SJCRH30 (cell line): ENCODE results near the gene SAP30L. TPM values are rescaled to one million over a fixed set of nuclear protein-coding genes. Genes with fewer than 3 reads are reported as not detected.

Experiments
- DNase-seq, 2 experiments: peaks; one replicate each; pipeline ENCODE4 v3.0.0-alpha.2; 2015 to 2020
- H3K27ac ChIP-seq: fragments of 250-450 bp; sonication (Bioruptor Pico); 2 replicates; pipeline ENCODE4 v1.5.1; 2020; ENCODE audit warnings: mild to moderate bottlenecking, moderate library complexity
- H3K27me3 ChIP-seq: fragments of 250-450 bp; sonication (Bioruptor Pico); 2 replicates; pipeline ENCODE4 v1.5.1; 2020; ENCODE audit warnings: mild to moderate bottlenecking, moderate library complexity
- H3K36me3 ChIP-seq: fragments of 250-450 bp; sonication (Bioruptor Pico); 2 replicates; pipeline ENCODE4 v1.5.1; 2020; ENCODE audit warnings: mild to moderate bottlenecking, moderate library complexity
- H3K4me1 ChIP-seq: fragments of 250-450 bp; sonication (Bioruptor Pico); 2 replicates; pipeline ENCODE4 v1.5.1; 2020; ENCODE audit warnings: mild to moderate bottlenecking, moderate library complexity
- H3K4me3 ChIP-seq: fragments of 250-450 bp; sonication (Bioruptor Pico); 2 replicates; pipeline ENCODE4 v1.5.1; 2020; ENCODE audit warnings: mild to moderate bottlenecking, moderate library complexity
- H3K9me3 ChIP-seq: fragments of 250-450 bp; sonication (Bioruptor Pico); replicated peaks from 2 replicates; pipeline ENCODE4 v1.5.1; 2020; ENCODE audit warnings: mild to moderate bottlenecking, moderate library complexity
- total RNA-seq: library from RNA; depleted of rRNA; stranded (reverse); fragments of >200 nt; shearing (Covaris generic); gene quantifications from 2 replicates; pipeline ENCODE4 v1.2.3, GENCODE V29; 2014; rRNA removed

Gene SAP30L
- 30.4 and 34.9 TPM in 2 replicates for total RNA-seq

DNA sequence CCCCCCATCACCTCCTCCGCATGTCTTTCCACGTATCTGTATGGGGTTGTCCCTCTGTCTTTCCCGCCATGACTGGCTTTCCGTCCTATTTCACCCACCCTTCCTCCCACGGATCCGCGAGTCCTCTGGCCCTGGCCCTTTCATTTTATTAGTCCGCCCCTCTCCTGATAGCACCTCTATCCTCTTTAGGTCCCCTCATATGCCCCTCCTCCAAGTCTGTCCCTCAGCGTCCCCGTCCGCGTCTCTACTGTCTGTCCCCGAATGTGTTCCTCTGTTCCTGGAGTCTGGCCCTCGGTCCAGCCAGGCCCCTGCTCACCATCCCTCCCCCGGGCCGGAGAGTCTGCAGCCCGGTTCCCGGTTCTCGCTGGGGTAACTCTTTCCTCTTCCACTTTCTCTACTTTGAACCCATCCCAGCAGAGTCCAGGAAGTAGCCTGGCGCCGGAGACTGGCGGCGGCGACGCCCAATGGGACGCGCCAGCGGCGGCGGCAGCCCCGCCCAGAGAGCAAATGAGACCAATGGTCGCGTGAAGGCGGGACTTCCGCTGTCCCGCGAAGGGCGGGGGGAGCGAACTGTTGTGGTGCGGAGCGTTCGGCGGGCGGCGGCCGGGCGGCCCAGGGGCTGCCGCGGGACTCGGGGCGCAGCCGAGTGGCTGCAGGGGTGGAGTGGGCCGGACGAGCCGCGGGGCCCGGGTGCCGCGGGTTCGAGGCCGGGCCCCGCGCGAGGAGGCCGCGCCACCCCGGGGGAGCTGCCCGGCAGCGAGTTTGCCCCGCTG, at the start of gene SAP30L:
TSS of gene SAP30L (plus strand) at position 576 of the 773 bp plus-strand sequence. CDS start 608 bp downstream, outside the sequence.
- peak; percentile 92 to 95 for DNase-seq
- peaks cover 3% of the 10 kb centered on the region; the same call in 1 of the 2 replicates for H3K4me1 ChIP-seq
- H3K27me3 ChIP-seq: no peaks in the 10 kb centered on the region
- no peaks in the 10 kb centered on the region for H3K9me3 ChIP-seq
- peak within 1 kb of the TSS; percentile 33 for H3K27ac ChIP-seq
- H3K36me3 ChIP-seq: 0 out of 2 replicates have a peak, but pooled peaks cover 3% of the 10 kb centered on the region
- peak within 1 kb of the TSS; percentile 75 for H3K4me3 ChIP-seq

DNA sequence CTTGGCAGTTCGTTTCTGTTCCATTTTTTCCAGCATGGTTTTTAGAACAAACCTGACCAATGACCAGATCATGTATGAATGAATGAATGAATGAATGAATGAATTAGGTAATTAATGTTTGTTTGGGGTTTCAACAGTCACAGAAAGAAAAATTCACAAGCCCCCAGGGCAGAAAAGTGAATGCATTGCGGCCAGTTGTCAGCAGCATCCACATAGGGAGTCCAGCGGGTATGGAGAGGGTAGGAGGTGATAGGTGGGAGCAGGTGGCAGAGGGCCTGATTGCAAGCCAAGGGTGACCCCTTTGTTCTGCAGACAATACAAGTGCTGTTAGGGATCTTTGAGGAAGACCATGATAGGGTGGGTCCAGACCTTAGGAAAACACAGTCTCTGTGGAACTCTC, 49.7 kb upstream of the SAP30L start:
- Histone ChIP-seq H3K36me3 (no peaks in the 10 kb centered on the region), H3K27ac (no peak overlapping the region)

GRCh38 chr5:154397652-154398406, 48.0 kb upstream of the SAP30L start:
- no peaks in the 10 kb centered on the region for H3K27me3 ChIP-seq
- H3K27ac ChIP-seq: no peak overlapping the region; the same call in 1 of the 2 replicates
- no peak overlapping the region for H3K4me3 ChIP-seq
- H3K4me1 ChIP-seq: peaks cover 3% of the 10 kb centered on the region; the same call in 1 of the 2 replicates
- H3K9me3 ChIP-seq: no peaks in the 10 kb centered on the region
- DNase-seq: peak; percentile 43 to 60
- no peaks in the 10 kb centered on the region for H3K36me3 ChIP-seq

More for the DNA sequence above, 49.7 kb upstream of the SAP30L start:
- H3K9me3 ChIP-seq: no peaks in the 10 kb centered on the region
- peaks cover 3% of the 10 kb centered on the region; the same call in 1 of the 2 replicates for H3K4me1 ChIP-seq
- no peak overlapping the region for H3K4me3 ChIP-seq
- peak; percentile 75 to 80 for DNase-seq
- no peaks in the 10 kb centered on the region for H3K27me3 ChIP-seq

DNA sequence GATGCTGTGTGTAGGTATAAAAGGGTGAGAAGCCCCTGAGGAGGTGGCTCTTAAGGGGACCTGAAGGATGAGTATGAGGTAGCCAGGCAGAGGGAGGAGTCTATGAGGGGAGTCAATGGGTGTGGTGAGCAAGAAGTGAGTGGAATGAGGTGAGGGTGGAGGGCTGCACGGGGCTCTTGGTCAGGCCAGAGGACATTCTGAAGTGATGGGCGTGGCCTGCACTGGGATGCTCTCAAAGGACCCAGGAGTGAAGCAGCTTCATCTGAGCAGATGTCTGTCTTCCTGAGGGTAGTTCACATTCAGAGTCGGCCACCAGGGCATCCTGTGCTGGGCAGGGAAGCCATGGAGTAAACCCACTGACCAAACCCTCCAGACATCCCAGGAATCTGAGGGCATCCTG, 45.1 kb upstream of the SAP30L start:
- H3K36me3 ChIP-seq: no peaks in the 10 kb centered on the region; the same call in 1 of the 2 replicates
- no peaks in the 10 kb centered on the region for H3K9me3 ChIP-seq
- DNase-seq: no peak
- no peaks in the 10 kb centered on the region for H3K27me3 ChIP-seq
- no peak overlapping the region for H3K4me3 ChIP-seq
- H3K4me1 ChIP-seq: peaks cover 3% of the 10 kb centered on the region; the same call in 1 of the 2 replicates
- H3K27ac ChIP-seq: no peak overlapping the region

DNA sequence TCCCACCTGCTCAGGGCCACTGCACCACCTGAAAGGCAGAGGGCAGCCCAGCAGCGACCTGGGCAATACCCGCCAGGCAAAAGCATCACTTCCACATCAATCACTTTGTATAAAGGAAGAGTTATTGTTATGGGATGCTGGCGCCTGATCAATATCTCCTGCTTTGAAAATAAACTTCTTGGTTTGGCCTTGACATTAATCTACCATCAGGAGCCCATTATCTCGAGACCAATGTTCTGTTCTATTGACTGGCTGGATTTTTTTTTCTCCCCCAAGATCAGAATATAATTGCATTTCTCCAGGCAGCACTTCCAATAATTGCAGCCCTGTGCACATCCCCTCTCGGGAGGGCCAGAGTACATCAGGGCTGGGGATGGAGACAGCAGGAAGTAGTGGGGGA, 44.4 kb upstream of the SAP30L start:
- no peak overlapping the region for H3K27ac ChIP-seq
- H3K36me3 ChIP-seq: no peaks in the 10 kb centered on the region; the same call in 1 of the 2 replicates
- H3K9me3 ChIP-seq: no peaks in the 10 kb centered on the region
- H3K4me3 ChIP-seq: no peak overlapping the region
- H3K4me1 ChIP-seq: peaks cover 3% of the 10 kb centered on the region; the same call in 1 of the 2 replicates
- no peak for DNase-seq
- no peaks in the 10 kb centered on the region for H3K27me3 ChIP-seq

GRCh38 chr5:154401931-154402330, 43.9 kb upstream of the SAP30L start:
- no peak overlapping the region for H3K4me3 ChIP-seq
- H3K9me3 ChIP-seq: no peaks in the 10 kb centered on the region
- H3K27me3 ChIP-seq: no peaks in the 10 kb centered on the region
- no peak overlapping the region for H3K27ac ChIP-seq
- no peaks in the 10 kb centered on the region; the same call in 1 of the 2 replicates for H3K36me3 ChIP-seq
- no peak for DNase-seq
- peaks cover 3% of the 10 kb centered on the region; the same call in 1 of the 2 replicates for H3K4me1 ChIP-seq

DNA sequence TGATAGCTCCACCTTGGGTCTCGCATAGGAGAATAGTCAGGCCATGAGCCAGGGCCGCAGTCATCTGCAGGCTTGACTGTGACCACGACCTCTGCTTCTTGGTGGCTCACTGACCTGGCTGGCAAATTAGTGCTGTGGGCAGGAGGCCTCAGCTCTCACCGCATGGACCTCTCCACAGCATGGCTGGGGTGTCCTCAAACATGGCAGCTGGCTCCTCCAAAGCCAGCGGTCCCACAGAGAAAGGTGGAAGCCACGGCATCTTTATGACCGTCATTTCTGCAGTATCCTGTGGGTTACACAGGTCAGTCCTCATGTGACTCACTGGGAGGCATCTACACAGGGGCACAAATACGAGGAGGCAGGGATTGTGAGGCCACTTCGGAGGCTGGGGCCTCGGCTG, 43.2 kb upstream of the SAP30L start:
- H3K27me3 ChIP-seq: no peaks in the 10 kb centered on the region
- peaks cover 3% of the 10 kb centered on the region; the same call in 1 of the 2 replicates for H3K4me1 ChIP-seq
- no peak for DNase-seq

GRCh38 chr5:154403234-154403633, 42.6 kb upstream of the SAP30L start:
- Histone ChIP-seq H3K27me3 (no peaks in the 10 kb centered on the region), H3K4me3 (no peak overlapping the region), H3K4me1 (no peaks in the 10 kb centered on the region), H3K9me3 (no peaks in the 10 kb centered on the region), H3K36me3 (no peaks in the 10 kb centered on the region; the same call in 1 of the 2 replicates), H3K27ac (no peak overlapping the region)
- no peak for DNase-seq

More for the DNA sequence above, 43.2 kb upstream of the SAP30L start:
- Histone ChIP-seq H3K9me3 (no peaks in the 10 kb centered on the region), H3K4me3 (no peak overlapping the region), H3K36me3 (no peaks in the 10 kb centered on the region; the same call in 1 of the 2 replicates), H3K27ac (no peak overlapping the region)

DNA sequence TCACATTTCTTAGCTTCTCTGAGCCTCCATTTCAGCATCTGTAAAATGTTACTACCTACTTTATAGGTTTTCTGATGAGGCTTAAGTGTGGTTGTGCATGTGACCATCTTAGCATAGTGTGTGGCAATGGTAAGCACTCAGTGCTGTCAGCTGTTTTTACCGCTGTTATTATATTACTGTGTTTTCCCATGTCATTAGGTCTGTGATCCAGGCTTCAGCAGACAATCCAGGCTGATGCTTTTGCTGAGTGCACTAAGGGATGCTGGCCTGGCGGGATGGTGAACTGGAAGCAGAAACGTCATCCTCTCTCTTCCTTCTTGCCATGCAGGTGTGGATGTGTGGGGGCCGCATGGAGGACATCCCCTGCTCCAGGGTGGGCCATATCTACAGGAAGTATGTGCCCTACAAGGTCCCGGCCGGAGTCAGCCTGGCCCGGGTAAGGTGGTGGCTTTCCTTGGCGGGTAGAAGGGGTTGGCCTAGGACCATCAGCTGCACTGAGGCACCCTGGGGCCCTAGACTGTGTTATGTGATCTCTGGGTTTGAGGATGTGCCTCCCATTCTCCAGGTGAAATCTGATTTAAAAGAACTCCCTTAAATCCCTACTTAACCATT, 41.9 kb upstream of the SAP30L start:
- no peaks in the 10 kb centered on the region for H3K9me3 ChIP-seq
- H3K4me3 ChIP-seq: no peak overlapping the region
- no peak overlapping the region for H3K27ac ChIP-seq
- DNase-seq: peak in 1 of 2 experiments; percentile 18
- H3K36me3 ChIP-seq: no peaks in the 10 kb centered on the region; the same call in 1 of the 2 replicates
- no peaks in the 10 kb centered on the region for H3K27me3 ChIP-seq
- H3K4me1 ChIP-seq: no peaks in the 10 kb centered on the region

GRCh38 chr5:154405078-154405792, 40.6 kb upstream of the SAP30L start:
- DNase-seq: peak; percentile 79 to 88
- Histone ChIP-seq H3K4me1 (no peaks in the 10 kb centered on the region), H3K9me3 (no peaks in the 10 kb centered on the region), H3K27me3 (no peaks in the 10 kb centered on the region), H3K36me3 (no peaks in the 10 kb centered on the region; the same call in 1 of the 2 replicates), H3K4me3 (peak overlapping the region; percentile 16), H3K27ac (no peak overlapping the region)

GRCh38 chr5:154406231-154406630, 39.6 kb upstream of the SAP30L start:
- Histone ChIP-seq H3K4me1 (no peaks in the 10 kb centered on the region), H3K4me3 (no peak overlapping the region)
- no peak for DNase-seq

DNA sequence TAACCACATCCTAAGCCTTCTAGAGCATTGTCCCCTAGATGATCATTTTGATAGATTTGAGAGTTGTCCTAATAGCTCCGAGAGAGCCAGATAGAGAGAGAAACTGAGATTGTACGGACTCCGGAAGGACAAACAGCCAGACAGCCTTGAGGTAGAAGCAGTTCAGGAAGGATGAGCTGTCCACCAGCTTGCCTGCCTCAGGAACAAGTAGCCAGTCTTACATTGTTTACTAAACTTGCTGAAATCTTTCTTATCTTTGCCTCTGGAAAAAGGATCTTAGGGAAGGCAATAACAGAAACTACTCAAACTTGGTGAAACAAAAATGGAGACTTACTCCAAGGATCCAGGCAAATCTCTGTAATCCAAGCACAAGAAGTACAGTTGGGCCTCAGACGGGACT, 39.0 kb upstream of the SAP30L start:
- Histone ChIP-seq H3K36me3 (no peaks in the 10 kb centered on the region; the same call in none of the 2 replicates), H3K9me3 (no peaks in the 10 kb centered on the region), H3K27me3 (no peaks in the 10 kb centered on the region), H3K27ac (no peak overlapping the region), H3K4me1 (no peaks in the 10 kb centered on the region), H3K4me3 (no peak overlapping the region)
- no peak for DNase-seq

More at GRCh38 chr5:154406231-154406630, 39.6 kb upstream of the SAP30L start:
- H3K36me3 ChIP-seq: no peaks in the 10 kb centered on the region; the same call in none of the 2 replicates
- H3K27me3 ChIP-seq: no peaks in the 10 kb centered on the region
- H3K9me3 ChIP-seq: no peaks in the 10 kb centered on the region
- H3K27ac ChIP-seq: no peak overlapping the region

GRCh38 chr5:154408811-154409210, 37.0 kb upstream of the SAP30L start:
- no peak for DNase-seq
- no peak overlapping the region for H3K27ac ChIP-seq

More at GRCh38 chr5:154408811-154409210, 37.0 kb upstream of the SAP30L start:
- no peak overlapping the region for H3K4me3 ChIP-seq
- H3K27me3 ChIP-seq: no peaks in the 10 kb centered on the region
- H3K36me3 ChIP-seq: no peaks in the 10 kb centered on the region; the same call in none of the 2 replicates
- H3K9me3 ChIP-seq: no peaks in the 10 kb centered on the region
- no peaks in the 10 kb centered on the region for H3K4me1 ChIP-seq
